ENCODE data around the gene MRPL3. TPM values are rescaled to one million over a fixed set of nuclear protein-coding genes. Genes with fewer than 3 reads are reported as not detected.

The MRPL3 gene
- total RNA-seq, 2 experiments from 2014 or later, result 168 TPM

- Mint-ChIP-seq H3K4me1 (ENCODE audit: low read depth) (no peaks in the 10 kb centered on the region), H3K4me3 (no peak overlapping the region), H3K36me3 (ENCODE audit: low read depth) (no peaks in the 10 kb centered on the region), H3K27me3 (peaks cover 6% of the 10 kb centered on the region), H3K9me3 (peaks cover 2% of the 10 kb centered on the region), H3K27ac (no peak overlapping the region)
- CTCF ChIA-PET, result interaction anchor here (1.4 kb wide), 1 partner anchor 8 kb away, joined by 3 read pairs; no protein-coding TSS in a partner anchor
- intact Hi-C loops (cut with micrococcal nuclease), result no loop called here
- ATAC-seq (no peak), DNase-seq (no peak)
- POLR2A ChIA-PET, result no interaction called here
- no peak for TF ChIP-seq CTCF (IDR thresholded peaks at IDR 0.05)
Observed at GRCh38 chr3:131518680-131519079, 15.9 kb upstream of the MRPL3 start.

- ChIA-PET POLR2A (no interaction called here), CTCF (no interaction called here)
- Mint-ChIP-seq H3K4me3 (no peak overlapping the region), H3K27me3 (no peaks in the 10 kb centered on the region), H3K4me1 (ENCODE audit: low read depth) (peaks cover 18% of the 10 kb centered on the region), H3K9me3 (no peaks in the 10 kb centered on the region), H3K27ac (no peak overlapping the region), H3K36me3 (ENCODE audit: low read depth) (peaks cover 20% of the 10 kb centered on the region)
- no peak for TF ChIP-seq CTCF (IDR thresholded peaks at IDR 0.05)
- intact Hi-C loops (cut with micrococcal nuclease), result loop anchor here (10.0 kb wide), 1 partner anchor 471 kb away; no protein-coding TSS in a partner anchor
- DNase-seq (no peak), ATAC-seq (no peak)
Observed at GRCh38 chr3:131505421-131505820, 2.6 kb upstream of the MRPL3 start.

GRCh38 chr3:131503320-131503635 lies 507 bp upstream of the MRPL3 start:
- Mint-ChIP-seq H3K4me3 (peak overlapping the region; percentile 99), H3K4me1 (ENCODE audit: low read depth) (peaks cover 30% of the 10 kb centered on the region), H3K36me3 (ENCODE audit: low read depth) (peaks cover 35% of the 10 kb centered on the region), H3K9me3 (no peaks in the 10 kb centered on the region), H3K27ac (peak overlapping the region; percentile 98), H3K27me3 (no peaks in the 10 kb centered on the region)
- ChIA-PET CTCF (no interaction called here), POLR2A (no interaction called here)
- intact Hi-C loops (cut with micrococcal nuclease), result loop anchor here (10.0 kb wide), 1 partner anchor 468 kb away; no protein-coding TSS in a partner anchor
- no peak for DNase-seq
- peak; percentile 9 for ATAC-seq
- TF ChIP-seq CTCF (IDR thresholded peaks at IDR 0.05), result no peak

- Mint-ChIP-seq H3K27ac (peak overlapping the region; percentile 98), H3K4me3 (peak overlapping the region; percentile 99), H3K27me3 (no peaks in the 10 kb centered on the region), H3K4me1 (ENCODE audit: low read depth) (peaks cover 30% of the 10 kb centered on the region), H3K36me3 (ENCODE audit: low read depth) (peaks cover 47% of the 10 kb centered on the region), H3K9me3 (no peaks in the 10 kb centered on the region)
- CTCF ChIA-PET, result no interaction called here
- ATAC-seq (no peak), DNase-seq (peak; percentile 8)
- POLR2A ChIA-PET, result interaction anchor here (2.1 kb wide), 1 partner anchor 11 kb away, joined by 8 read pairs; no protein-coding TSS in a partner anchor
- intact Hi-C loops (cut with micrococcal nuclease), result loop anchor here (10.0 kb wide), 1 partner anchor 467 kb away; no protein-coding TSS in a partner anchor
- TF ChIP-seq CTCF (IDR thresholded peaks at IDR 0.05), result no peak
Observed at GRCh38 chr3:131501949-131502348, 822 bp downstream of the MRPL3 start.

GRCh38 chr3:131494706-131495105 lies 8.1 kb downstream of the MRPL3 start:
- CTCF ChIA-PET, result no interaction called here
- no peaks in the 10 kb centered on the region for H3K27me3 Mint-ChIP-seq

More at GRCh38 chr3:131494706-131495105, 8.1 kb downstream of the MRPL3 start:
- Mint-ChIP-seq H3K9me3 (no peaks in the 10 kb centered on the region), H3K36me3 (ENCODE audit: low read depth) (peaks cover 51% of the 10 kb centered on the region), H3K4me3 (no peak overlapping the region), H3K27ac (no peak overlapping the region), H3K4me1 (ENCODE audit: low read depth) (peaks cover 31% of the 10 kb centered on the region)
- no peak for TF ChIP-seq CTCF (IDR thresholded peaks at IDR 0.05)
- no peak for ATAC-seq
- POLR2A ChIA-PET, result no interaction called here
- intact Hi-C loops (cut with micrococcal nuclease), result no loop called here
- no peak for DNase-seq
